ENCODE data around the gene ESRP2.

DNA sequence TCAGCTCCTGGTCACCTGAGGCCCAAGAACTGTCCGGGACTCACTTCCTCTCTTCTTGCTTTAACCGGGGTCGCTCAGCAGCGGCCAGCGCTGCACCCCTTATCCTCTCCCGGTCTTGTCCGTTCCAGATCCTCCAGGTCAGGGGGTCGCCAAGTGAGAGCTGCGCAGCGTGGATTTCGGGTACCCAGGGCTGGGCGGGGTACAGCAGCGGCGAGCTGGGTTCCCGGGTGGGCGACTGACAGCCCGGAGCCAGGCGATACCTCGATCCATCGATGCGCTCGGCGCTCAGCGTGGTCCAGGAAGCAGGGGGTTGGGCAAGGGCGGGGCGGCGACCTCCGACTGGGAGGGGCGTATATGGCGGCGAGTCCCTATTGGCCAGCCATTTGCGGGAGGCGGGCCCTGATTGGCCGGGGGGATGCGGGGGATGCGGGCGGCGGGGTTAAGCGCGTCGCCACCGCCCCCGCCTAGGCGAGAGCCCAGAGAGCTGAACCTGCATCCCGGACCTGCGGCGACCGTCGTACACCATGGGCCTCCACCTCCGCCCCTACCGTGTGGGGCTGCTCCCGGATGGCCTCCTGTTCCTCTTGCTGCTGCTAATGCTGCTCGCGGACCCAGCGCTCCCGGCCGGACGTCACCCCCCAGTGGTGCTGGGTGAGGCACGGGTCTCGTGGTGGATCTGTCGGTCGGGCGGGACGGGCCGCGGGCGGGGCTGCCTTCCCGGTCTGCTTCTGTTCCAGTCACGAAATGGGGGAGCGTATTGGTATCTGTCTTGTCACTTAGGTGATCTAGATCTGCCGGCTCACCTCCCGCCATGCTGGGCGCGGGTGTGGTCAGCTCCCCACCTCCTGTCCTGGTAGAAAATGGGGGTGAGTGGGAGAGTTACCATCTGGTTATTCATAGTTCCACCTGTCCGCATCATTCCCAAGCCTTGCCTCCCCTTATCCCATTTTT, 9.3 kb upstream of the ESRP2 start, which contains the start of gene PLA2G15:
- TF ChIP-seq, protein P1, sequence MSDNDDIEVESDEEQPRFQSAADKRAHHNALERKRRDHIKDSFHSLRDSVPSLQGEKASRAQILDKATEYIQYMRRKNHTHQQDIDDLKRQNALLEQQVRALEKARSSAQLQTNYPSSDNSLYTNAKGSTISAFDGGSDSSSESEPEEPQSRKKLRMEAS (IDR thresholded peaks at IDR 0.05; ENCODE audit: insufficient read depth, insufficient read length) = no peak
- TF ChIP-seq, protein P2, sequence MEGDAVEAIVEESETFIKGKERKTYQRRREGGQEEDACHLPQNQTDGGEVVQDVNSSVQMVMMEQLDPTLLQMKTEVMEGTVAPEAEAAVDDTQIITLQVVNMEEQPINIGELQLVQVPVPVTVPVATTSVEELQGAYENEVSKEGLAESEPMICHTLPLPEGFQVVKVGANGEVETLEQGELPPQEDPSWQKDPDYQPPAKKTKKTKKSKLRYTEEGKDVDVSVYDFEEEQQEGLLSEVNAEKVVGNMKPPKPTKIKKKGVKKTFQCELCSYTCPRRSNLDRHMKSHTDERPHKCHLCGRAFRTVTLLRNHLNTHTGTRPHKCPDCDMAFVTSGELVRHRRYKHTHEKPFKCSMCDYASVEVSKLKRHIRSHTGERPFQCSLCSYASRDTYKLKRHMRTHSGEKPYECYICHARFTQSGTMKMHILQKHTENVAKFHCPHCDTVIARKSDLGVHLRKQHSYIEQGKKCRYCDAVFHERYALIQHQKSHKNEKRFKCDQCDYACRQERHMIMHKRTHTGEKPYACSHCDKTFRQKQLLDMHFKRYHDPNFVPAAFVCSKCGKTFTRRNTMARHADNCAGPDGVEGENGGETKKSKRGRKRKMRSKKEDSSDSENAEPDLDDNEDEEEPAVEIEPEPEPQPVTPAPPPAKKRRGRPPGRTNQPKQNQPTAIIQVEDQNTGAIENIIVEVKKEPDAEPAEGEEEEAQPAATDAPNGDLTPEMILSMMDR (IDR thresholded peaks at IDR 0.05; ENCODE audit: extremely low read depth in 1 of 2, insufficient read depth in 1 of 2, low read depth in 1 of 2, low read length in 2 of 2) = no peak
- TF ChIP-seq FOS (IDR thresholded peaks at IDR 0.05; ENCODE audit: borderline replicate concordance, insufficient read depth, low read length) = no peak
- TF ChIP-seq POLR2A (IDR thresholded peaks at IDR 0.05; ENCODE audit: low read depth, low read length) = peak; percentile 78
